GM18498 (cell line): ENCODE data around the gene SLC19A3.

ENCODE experiments used
- ATAC-seq: cut with Tn5 transposase; IDR thresholded peaks from one replicate; pipeline ENCODE4 v1.9.1; 2021; ENCODE audit warnings: mild to moderate bottlenecking, moderate library complexity; ENCODE audit not compliant: unreplicated experiment

The SLC19A3 gene

GRCh38 chr2:227634201-227634600, 83.6 kb downstream of the SLC19A3 start:
- ATAC-seq = no peak
